Activated CD4-positive, alpha-beta T cell treated with anti-CD3 and anti-CD28 coated beads for 36 hours (primary cell): ENCODE data around the gene RAB14. TPM values are rescaled to one million over a fixed set of nuclear protein-coding genes. Genes with fewer than 3 reads are reported as not detected.

Source experiments
- ATAC-seq: fragments of 200-7000 bp; cut with Tn5 transposase; one replicate; pipeline ENCODE4 v1.10.0; 2021; ENCODE audit warnings: mild to moderate bottlenecking, moderate library complexity
- CTCF ChIA-PET: fragments of 350-600 bp; sonication (Branson Sonifier 250); formaldehyde crosslinking; loops from one replicate; lab custom pipeline; 2021; ENCODE audit warnings: antibody characterized with exemption; lab: Charles Lee
- POLR2A ChIA-PET: fragments of 350-600 bp; sonication (Branson Sonifier 250); formaldehyde crosslinking; loops from one replicate; lab custom pipeline; 2021; ENCODE audit warnings: antibody characterized with exemption, inconsistent platforms; lab: Charles Lee
- DNase-seq: peaks from one replicate; pipeline ENCODE4 v3.0.0-alpha.2; 2020
- H3K27ac Mint-ChIP-seq: one replicate; pipeline ENCODE4 v1.8.0; 2021; ENCODE audit warnings: mixed read lengths
- H3K27me3 Mint-ChIP-seq: one replicate; pipeline ENCODE4 v1.8.0; 2021; ENCODE audit warnings: mixed read lengths
- H3K36me3 Mint-ChIP-seq: one replicate; pipeline ENCODE4 v1.8.0; 2021; ENCODE audit warnings: low read depth, mixed read lengths
- H3K4me1 Mint-ChIP-seq: one replicate; pipeline ENCODE4 v1.8.0; 2021; ENCODE audit warnings: mixed read lengths
- H3K4me3 Mint-ChIP-seq: one replicate; pipeline ENCODE4 v1.8.0; 2021; ENCODE audit warnings: mild to moderate bottlenecking, moderate library complexity, mixed read lengths
- H3K9me3 Mint-ChIP-seq: one replicate; pipeline ENCODE4 v1.8.0; 2021; ENCODE audit warnings: low read depth, mixed read lengths
- intact Hi-C, 2 experiments: fragments of 100-400 bp; cut with DNase I in 1 of 2; cut with micrococcal nuclease in 1 of 2; formaldehyde crosslinking; loops; one replicate each; pipeline versions ENCODE4 v1.14.2 to v1.15.1; 2022 to 2024; cut with DNase I, micrococcal nuclease
- total RNA-seq, 2 experiments: library from RNA; stranded (reverse); gene quantifications; one replicate each; pipeline ENCODE4 v1.2.3, GENCODE V29; 2021

Gene RAB14
- total RNA-seq, 2 experiments from 2014 or later = 52.3 to 54.7 TPM

DNA sequence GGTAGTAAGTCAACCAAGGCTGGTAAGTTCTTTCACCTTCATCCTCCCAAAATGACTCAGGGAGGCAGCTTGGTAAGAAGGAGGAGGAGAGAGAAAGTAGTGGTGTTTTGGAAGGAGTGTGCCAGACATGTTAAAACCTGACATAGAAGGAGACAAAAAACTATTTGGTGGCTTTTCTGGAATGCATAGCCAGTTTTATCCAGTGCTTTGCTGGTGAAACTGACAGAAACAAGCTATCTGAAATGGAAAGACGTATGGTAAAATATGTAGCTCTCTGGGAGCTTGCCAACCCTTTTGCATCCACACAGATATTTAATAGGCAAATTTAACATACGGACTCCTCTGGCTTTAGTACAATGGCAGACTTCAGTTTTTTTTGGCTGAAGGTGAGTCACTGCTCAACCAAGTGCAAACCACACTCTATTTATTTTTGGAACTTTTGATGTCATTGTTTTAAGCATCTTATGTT lies 45.4 kb downstream of the RAB14 start:
- Mint-ChIP-seq H3K36me3 (peaks cover 69% of the 10 kb centered on the region), H3K9me3 (no peaks in the 10 kb centered on the region), H3K4me3 (no peak overlapping the region), H3K27me3 (no peaks in the 10 kb centered on the region), H3K27ac (peak overlapping the region; percentile 92), H3K4me1 (peaks cover 29% of the 10 kb centered on the region)
- POLR2A ChIA-PET = no interaction called here
- DNase-seq (no peak), ATAC-seq (peak; percentile 94)
- CTCF ChIA-PET = interaction anchor here (0.6 to 1.2 kb wide), 3 partner anchors 8 to 220 kb away, joined by 3 to 5 read pairs (median 4); no protein-coding TSS in a partner anchor
- intact Hi-C loops = loop anchor here (1.0 to 5.0 kb wide), 2 partner anchors 35 to 36 kb away; no protein-coding TSS in a partner anchor

DNA sequence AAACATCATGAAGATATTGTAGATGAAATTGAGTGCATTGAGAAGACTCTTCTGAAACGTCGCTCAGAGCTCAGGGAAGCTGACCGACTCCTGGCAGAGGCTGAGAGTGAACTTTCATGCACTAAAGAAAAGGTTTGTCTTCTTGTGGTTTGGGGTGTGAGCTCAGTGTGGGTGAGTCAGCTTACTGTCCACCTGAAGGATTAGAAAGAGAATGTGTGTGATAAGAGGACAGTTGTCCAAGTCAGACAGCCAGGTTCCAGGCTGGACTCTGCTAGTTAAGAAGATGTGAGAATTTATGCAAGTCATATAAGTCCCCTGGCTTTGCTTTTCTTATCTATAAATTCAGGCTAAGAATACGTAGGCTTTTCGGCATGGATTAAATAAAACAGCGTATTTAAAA lies 46.9 kb downstream of the RAB14 start:
- peaks cover 64% of the 10 kb centered on the region for H3K36me3 Mint-ChIP-seq
- DNase-seq = no peak
- ATAC-seq = no peak
- POLR2A ChIA-PET = interaction anchor here (1.0 kb wide), 1 partner anchor 17 kb away, joined by 3 read pairs; no protein-coding TSS in a partner anchor
- peak overlapping the region; percentile 64 for H3K27ac Mint-ChIP-seq
- no peaks in the 10 kb centered on the region for H3K27me3 Mint-ChIP-seq
- intact Hi-C loops = loop anchor here in 1 of 2 experiments (5.0 kb wide), 1 partner anchor 38 kb away; no protein-coding TSS in a partner anchor
- CTCF ChIA-PET = interaction anchor here (1.6 kb wide), 1 partner anchor 43 kb away, joined by 3 read pairs; no protein-coding TSS in a partner anchor
- H3K4me3 Mint-ChIP-seq = no peak overlapping the region
- peaks cover 26% of the 10 kb centered on the region for H3K4me1 Mint-ChIP-seq
- H3K9me3 Mint-ChIP-seq = no peaks in the 10 kb centered on the region

GRCh38 chr9:121153642-121154041 lies 48.0 kb downstream of the RAB14 start:
- H3K4me3 Mint-ChIP-seq = no peak overlapping the region
- ATAC-seq (no peak), DNase-seq (no peak)
- ChIA-PET POLR2A (no interaction called here), CTCF (interaction anchor here (1.6 kb wide), 1 partner anchor 45 kb away, joined by 3 read pairs; no protein-coding TSS in a partner anchor)
- peaks cover 24% of the 10 kb centered on the region for H3K4me1 Mint-ChIP-seq
- H3K36me3 Mint-ChIP-seq = peaks cover 67% of the 10 kb centered on the region
- no peaks in the 10 kb centered on the region for H3K27me3 Mint-ChIP-seq
- no peak overlapping the region for H3K27ac Mint-ChIP-seq
- no peaks in the 10 kb centered on the region for H3K9me3 Mint-ChIP-seq
- intact Hi-C loops = no loop called here

GRCh38 chr9:121150188-121150587 lies 51.5 kb downstream of the RAB14 start:
- Mint-ChIP-seq H3K4me3 (no peak overlapping the region), H3K27ac (no peak overlapping the region), H3K9me3 (no peaks in the 10 kb centered on the region), H3K27me3 (no peaks in the 10 kb centered on the region), H3K4me1 (peaks cover 10% of the 10 kb centered on the region), H3K36me3 (peaks cover 61% of the 10 kb centered on the region)
- POLR2A ChIA-PET = no interaction called here
- DNase-seq (no peak), ATAC-seq (no peak)
- intact Hi-C loops = no loop called here
- CTCF ChIA-PET = interaction anchor here (0.6 to 1.9 kb wide), 2 partner anchors 9 to 19 kb away, joined by 4 read pairs; no protein-coding TSS in a partner anchor

DNA sequence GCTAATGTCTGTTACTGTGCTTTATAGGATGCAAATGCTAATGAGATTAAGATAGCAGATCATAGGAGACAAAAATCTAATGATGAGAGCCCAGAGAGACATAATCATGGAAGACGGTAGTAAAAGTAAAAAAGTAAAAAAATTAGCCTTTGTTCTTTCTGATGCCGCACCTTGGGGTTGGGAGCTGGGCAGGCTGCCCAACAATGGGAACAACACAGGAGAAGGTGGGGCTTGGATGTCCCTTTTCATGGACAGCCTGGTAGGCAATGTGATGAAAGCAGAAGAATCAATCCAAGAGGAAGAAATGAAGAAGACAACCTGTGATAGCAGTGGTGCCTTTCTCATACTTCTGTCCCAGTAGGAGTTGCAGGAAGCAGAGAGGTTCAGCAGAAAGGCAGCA lies 57.2 kb downstream of the RAB14 start:
- peaks cover 74% of the 10 kb centered on the region for H3K36me3 Mint-ChIP-seq
- ChIA-PET CTCF (interaction anchor here (0.9 kb wide), 1 partner anchor 20 kb away, joined by 3 read pairs; no protein-coding TSS in a partner anchor), POLR2A (no interaction called here)
- intact Hi-C loops = no loop called here
- H3K9me3 Mint-ChIP-seq = no peaks in the 10 kb centered on the region
- H3K27me3 Mint-ChIP-seq = no peaks in the 10 kb centered on the region
- H3K4me1 Mint-ChIP-seq = no peaks in the 10 kb centered on the region
- H3K4me3 Mint-ChIP-seq = no peak overlapping the region
- no peak for DNase-seq
- H3K27ac Mint-ChIP-seq = no peak overlapping the region
- ATAC-seq = no peak

- Mint-ChIP-seq H3K9me3 (no peaks in the 10 kb centered on the region), H3K27me3 (no peaks in the 10 kb centered on the region), H3K36me3 (peaks cover 75% of the 10 kb centered on the region), H3K4me3 (no peak overlapping the region), H3K27ac (no peak overlapping the region), H3K4me1 (no peaks in the 10 kb centered on the region)
- DNase-seq = no peak
- intact Hi-C loops = no loop called here
- POLR2A ChIA-PET = no interaction called here
- ATAC-seq = no peak
- CTCF ChIA-PET = interaction anchor here (0.9 kb wide), 1 partner anchor 20 kb away, joined by 3 read pairs; no protein-coding TSS in a partner anchor
These were observed 57.9 kb downstream of the RAB14 start for GRCh38 chr9:121143771-121144170.

DNA sequence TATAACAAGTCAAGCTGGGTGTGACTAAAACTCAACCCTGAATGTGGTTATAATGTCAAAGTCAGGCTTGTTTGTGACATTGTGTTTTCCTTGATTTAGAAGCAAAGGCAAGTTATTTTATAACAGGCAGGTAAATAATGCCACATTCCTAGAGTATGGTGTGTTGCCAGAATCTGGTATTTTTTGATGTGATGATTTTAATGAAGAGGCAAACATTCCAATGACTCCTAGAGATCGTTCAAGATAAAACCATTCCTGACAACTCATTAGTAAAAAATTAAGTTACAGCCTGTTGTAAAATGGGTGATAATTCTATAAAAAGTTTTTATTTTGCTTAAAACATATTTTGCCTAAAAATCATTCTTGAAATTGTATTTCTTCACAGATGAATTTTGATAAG lies 60.0 kb downstream of the RAB14 start:
- ATAC-seq = no peak
- ChIA-PET CTCF (interaction anchor here (0.6 to 2.1 kb wide), 2 partner anchors 28 to 29 kb away, joined by 3 to 5 read pairs; no protein-coding TSS in a partner anchor), POLR2A (no interaction called here)
- H3K36me3 Mint-ChIP-seq = peaks cover 72% of the 10 kb centered on the region
- H3K4me1 Mint-ChIP-seq = no peaks in the 10 kb centered on the region
- H3K27ac Mint-ChIP-seq = no peak overlapping the region
- intact Hi-C loops = no loop called here
- no peak overlapping the region for H3K4me3 Mint-ChIP-seq
- DNase-seq = no peak
- H3K27me3 Mint-ChIP-seq = no peaks in the 10 kb centered on the region
- no peaks in the 10 kb centered on the region for H3K9me3 Mint-ChIP-seq

DNA sequence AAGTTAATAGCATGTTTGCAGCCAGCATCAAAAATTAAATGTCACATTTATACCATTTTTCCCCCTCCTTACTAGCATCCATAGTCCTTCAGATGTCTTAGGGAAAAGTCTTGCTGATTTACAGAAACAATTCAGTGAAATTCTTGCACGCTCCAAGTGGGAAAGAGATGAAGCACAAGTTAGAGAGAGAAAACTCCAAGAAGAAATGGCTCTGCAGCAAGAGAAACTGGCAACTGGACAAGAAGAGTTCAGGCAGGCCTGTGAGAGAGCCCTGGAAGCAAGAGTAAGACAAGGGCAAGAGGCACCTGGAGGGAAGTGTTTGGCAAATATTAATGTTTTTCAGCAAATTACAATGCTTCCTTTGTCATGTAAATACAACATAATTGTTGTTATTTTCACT lies 60.4 kb downstream of the RAB14 start:
- intact Hi-C loops = no loop called here
- DNase-seq = no peak
- ChIA-PET POLR2A (no interaction called here), CTCF (interaction anchor here (0.6 to 2.1 kb wide), 2 partner anchors 28 to 29 kb away, joined by 3 to 5 read pairs; no protein-coding TSS in a partner anchor)
- no peak overlapping the region for H3K4me3 Mint-ChIP-seq
- no peaks in the 10 kb centered on the region for H3K9me3 Mint-ChIP-seq
- no peaks in the 10 kb centered on the region for H3K27me3 Mint-ChIP-seq
- peaks cover 68% of the 10 kb centered on the region for H3K36me3 Mint-ChIP-seq
- no peak overlapping the region for H3K27ac Mint-ChIP-seq
- H3K4me1 Mint-ChIP-seq = no peaks in the 10 kb centered on the region
- ATAC-seq = no peak

GRCh38 chr9:121140162-121140561 lies 61.5 kb downstream of the RAB14 start:
- H3K27ac Mint-ChIP-seq = no peak overlapping the region
- ChIA-PET POLR2A (no interaction called here), CTCF (interaction anchor here (1.0 to 2.1 kb wide), 3 partner anchors 12 to 609 kb away, joined by 3 to 5 read pairs (median 4); no protein-coding TSS in a partner anchor)
- H3K27me3 Mint-ChIP-seq = no peaks in the 10 kb centered on the region
- peaks cover 71% of the 10 kb centered on the region for H3K36me3 Mint-ChIP-seq
- no peaks in the 10 kb centered on the region for H3K4me1 Mint-ChIP-seq
- no peak for DNase-seq
- ATAC-seq = no peak
- intact Hi-C loops = no loop called here
- H3K9me3 Mint-ChIP-seq = no peaks in the 10 kb centered on the region
- H3K4me3 Mint-ChIP-seq = no peak overlapping the region

- Mint-ChIP-seq H3K9me3 (no peaks in the 10 kb centered on the region), H3K27ac (no peak overlapping the region), H3K27me3 (no peaks in the 10 kb centered on the region), H3K36me3 (peaks cover 65% of the 10 kb centered on the region), H3K4me1 (peaks cover 4% of the 10 kb centered on the region), H3K4me3 (no peak overlapping the region)
- POLR2A ChIA-PET = no interaction called here
- no peak for DNase-seq
- ATAC-seq = no peak
- CTCF ChIA-PET = interaction anchor here (0.8 to 1.3 kb wide), 2 partner anchors 13 to 63 kb away, joined by 3 to 4 read pairs; no protein-coding TSS in a partner anchor
- intact Hi-C loops = no loop called here
These were observed 62.7 kb downstream of the RAB14 start for GRCh38 chr9:121138973-121139372.

DNA sequence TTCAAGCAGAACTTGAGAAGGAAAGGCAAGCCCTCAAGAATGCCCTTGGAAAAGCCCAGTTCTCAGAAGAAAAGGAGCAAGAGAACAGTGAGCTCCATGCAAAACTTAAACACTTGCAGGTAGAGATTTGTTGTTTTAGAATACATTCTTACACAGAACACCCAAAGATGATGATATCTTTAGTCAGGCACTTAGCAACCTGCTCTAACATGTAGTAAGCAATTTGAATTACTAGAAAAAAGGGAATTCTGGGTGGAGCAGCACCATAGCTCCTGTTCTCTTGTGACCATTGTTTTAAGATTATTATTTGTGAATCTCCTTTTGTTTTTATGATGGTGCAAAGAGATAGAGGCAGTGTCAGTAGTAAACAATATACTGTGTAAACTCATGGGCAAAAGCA lies 63.1 kb downstream of the RAB14 start:
- intact Hi-C loops = no loop called here
- Mint-ChIP-seq H3K27me3 (no peaks in the 10 kb centered on the region), H3K4me1 (peaks cover 4% of the 10 kb centered on the region), H3K36me3 (peaks cover 62% of the 10 kb centered on the region), H3K9me3 (no peaks in the 10 kb centered on the region), H3K27ac (no peak overlapping the region), H3K4me3 (no peak overlapping the region)
- ATAC-seq = no peak
- CTCF ChIA-PET = no interaction called here
- DNase-seq = no peak
- POLR2A ChIA-PET = no interaction called here

DNA sequence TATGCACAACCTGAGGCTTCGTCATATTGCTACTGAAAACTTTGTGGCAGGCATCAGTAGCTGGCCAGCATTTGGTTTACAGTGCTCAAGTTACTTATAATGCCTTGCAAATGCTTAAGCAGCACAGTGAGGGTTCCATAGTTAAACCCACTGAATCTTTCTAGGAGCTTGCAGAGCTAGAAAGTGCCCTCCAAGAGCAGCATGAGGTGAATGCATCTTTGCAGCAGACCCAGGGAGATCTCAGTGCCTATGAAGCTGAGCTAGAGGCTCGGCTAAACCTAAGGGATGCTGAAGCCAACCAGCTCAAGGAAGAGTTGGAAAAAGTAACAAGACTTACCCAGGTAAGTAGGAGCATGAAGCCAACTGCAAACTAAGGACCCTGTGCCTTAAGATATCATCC lies 66.0 kb downstream of the RAB14 start:
- no peak overlapping the region for H3K27ac Mint-ChIP-seq
- no peak overlapping the region for H3K4me3 Mint-ChIP-seq
- peaks cover under 1% of the 10 kb centered on the region for H3K9me3 Mint-ChIP-seq
- H3K27me3 Mint-ChIP-seq = no peaks in the 10 kb centered on the region
- ChIA-PET CTCF (interaction anchor here (0.9 to 1.1 kb wide), 2 partner anchors 12 to 264 kb away, joined by 3 to 4 read pairs; no protein-coding TSS in a partner anchor), POLR2A (no interaction called here)
- H3K36me3 Mint-ChIP-seq = peaks cover 67% of the 10 kb centered on the region
- intact Hi-C loops = no loop called here
- peaks cover 33% of the 10 kb centered on the region for H3K4me1 Mint-ChIP-seq
- ATAC-seq = no peak
- DNase-seq = no peak
